ENCODE measurements around the gene IER3.

Gene IER3

GRCh38 chr6:30793521-30794194, 49.3 kb upstream of the IER3 start:
- no peak overlapping the region for H3K27ac ChIP-seq (ENCODE audit: extremely low read depth, low read depth, low read length)
- ChIA-PET CTCF (interaction anchor here (0.6 to 1.2 kb wide), 3 partner anchors 11 to 342 kb away, joined by 3 read pairs; no protein-coding TSS in a partner anchor), POLR2A (no interaction called here)
- H3K9me3 ChIP-seq (ENCODE audit: control insufficient read depth, insufficient read depth, low read depth, low read length) = no peaks in the 10 kb centered on the region
- no peak overlapping the region for H3K4me3 ChIP-seq (ENCODE audit: low read depth, low read length)
- H3K4me1 ChIP-seq (ENCODE audit: control insufficient read depth, insufficient read depth, low read length) = no peaks in the 10 kb centered on the region
- TF ChIP-seq PRDM1 (tag by site-specific recombination; IDR thresholded peaks at IDR 0.05) (0 out of 2 replicates have a peak, but pooled peaks have one; percentile 11), ZBTB1 (tag by site-specific recombination; IDR thresholded peaks at IDR 0.05) (no peak), PRDM10 (tag by site-specific recombination; IDR thresholded peaks at IDR 0.05) (0 out of 2 replicates have a peak, but pooled peaks have one; percentile 31), ZNF692 (tag by site-specific recombination; IDR thresholded peaks at IDR 0.05) (no peak), ZNF24 (tag by site-specific recombination; IDR thresholded peaks at IDR 0.05) (no peak)
- H3K36me3 ChIP-seq (ENCODE audit: control insufficient read depth in 2 of 2, insufficient read depth in 1 of 2, low read length in 2 of 2) = no peaks in the 10 kb centered on the region

- ChIA-PET POLR2A (no interaction called here), CTCF (interaction anchor here (0.6 to 4.4 kb wide), 3 partner anchors 29 to 64 kb away, joined by 3 to 24 read pairs (median 3); no protein-coding TSS in a partner anchor)
- Histone ChIP-seq H3K27ac (ENCODE audit: extremely low read depth, low read depth, low read length) (no peak overlapping the region), H3K4me3 (ENCODE audit: low read depth, low read length) (no peak overlapping the region), H3K4me1 (ENCODE audit: control insufficient read depth, insufficient read depth, low read length) (no peaks in the 10 kb centered on the region), H3K9me3 (ENCODE audit: control insufficient read depth, insufficient read depth, low read depth, low read length) (no peaks in the 10 kb centered on the region), H3K36me3 (ENCODE audit: control insufficient read depth in 2 of 2, insufficient read depth in 1 of 2, low read length in 2 of 2) (no peaks in the 10 kb centered on the region)
- TF ChIP-seq BCL6B (tag by site-specific recombination; IDR thresholded peaks at IDR 0.05) (no peak), ZNF776 (tag by site-specific recombination; IDR thresholded peaks at IDR 0.05; ENCODE audit: borderline replicate concordance) (no peak), ZNF175 (tag by site-specific recombination; IDR thresholded peaks at IDR 0.05) (no peak), KLF7 (tag by site-specific recombination; IDR thresholded peaks at IDR 0.05; ENCODE audit: borderline replicate concordance) (no peak), ZBTB17 (tag by site-specific recombination; IDR thresholded peaks at IDR 0.05) (no peak)
Observed at GRCh38 chr6:30792786-30793185, 48.4 kb upstream of the IER3 start.

GRCh38 chr6:30790724-30791383, 46.5 kb upstream of the IER3 start:
- no peak overlapping the region for H3K27ac ChIP-seq (ENCODE audit: extremely low read depth, low read depth, low read length)
- ChIA-PET CTCF (interaction anchor here (1.1 to 4.4 kb wide), 4 partner anchors 9 to 38 kb away, joined by 3 to 24 read pairs (median 4); no protein-coding TSS in a partner anchor), POLR2A (interaction anchor here (2.9 kb wide), 1 partner anchor 9 kb away, joined by 10 read pairs; no protein-coding TSS in a partner anchor)
- H3K36me3 ChIP-seq (ENCODE audit: control insufficient read depth in 2 of 2, insufficient read depth in 1 of 2, low read length in 2 of 2) = no peaks in the 10 kb centered on the region
- TF ChIP-seq SP7 (tag by site-specific recombination; IDR thresholded peaks at IDR 0.05) (no peak), ZBTB48 (tag by site-specific recombination; IDR thresholded peaks at IDR 0.05) (no peak), ZNF19 (tag by site-specific recombination; IDR thresholded peaks at IDR 0.05; ENCODE audit: low read depth) (no peak), ZNF558 (tag by site-specific recombination; IDR thresholded peaks at IDR 0.05) (no peak), REST (tag by site-specific recombination; IDR thresholded peaks at IDR 0.05) (no peak), ZNF324 (tag by site-specific recombination; IDR thresholded peaks at IDR 0.05) (no peak), SALL2 (tag by site-specific recombination; IDR thresholded peaks at IDR 0.05; ENCODE audit: borderline replicate concordance) (no peak), IKZF3 (tag by site-specific recombination; IDR thresholded peaks at IDR 0.05) (no peak), ZNF658 (tag by site-specific recombination; IDR thresholded peaks at IDR 0.05) (no peak)
- no peak overlapping the region for H3K4me3 ChIP-seq (ENCODE audit: low read depth, low read length)
- H3K4me1 ChIP-seq (ENCODE audit: control insufficient read depth, insufficient read depth, low read length) = no peaks in the 10 kb centered on the region
- H3K9me3 ChIP-seq (ENCODE audit: control insufficient read depth, insufficient read depth, low read depth, low read length) = no peaks in the 10 kb centered on the region
